Keratinocyte (primary cell): ENCODE measurements around the gene CES1. TPM values are rescaled to one million over a fixed set of nuclear protein-coding genes. Genes with fewer than 3 reads are reported as not detected.

Source experiments
- DNase-seq: peaks from one replicate; pipeline ENCODE4 v3.0.0-alpha.2; 2011; ENCODE audit warnings: low read depth, missing footprints, low spot score
- FAIRE-seq: peaks from 2 replicates; lab custom pipeline; 2011; peaks lifted over from hg19 to GRCh38; lab: Jason Lieb, UNC
- H2AFZ ChIP-seq: 2 replicates; pipeline ENCODE4 v1.6.0; 2012; ENCODE audit warnings: low read length, control low read depth, inconsistent platforms; ENCODE audit not compliant: control insufficient read depth
- H3K27ac ChIP-seq: 2 replicates; pipeline ENCODE4 v1.5.1; 2011; ENCODE audit warnings: low read length; ENCODE audit not compliant: control insufficient read depth, insufficient read depth
- H3K27me3 ChIP-seq: 3 replicates; pipeline ENCODE4 v1.6.0; 2011; ENCODE audit warnings: low read length; ENCODE audit not compliant: control insufficient read depth, insufficient read depth; ENCODE audit errors: extremely low read depth
- H3K36me3 ChIP-seq, 2 experiments: 2 replicates in 1 of 2; 3 replicates in 1 of 2; pipeline ENCODE4 v1.5.1; 2011; ENCODE audit warnings: low read length in 2 of 2, mild to moderate bottlenecking in 1 of 2; ENCODE audit not compliant: control insufficient read depth in 2 of 2, insufficient read depth in 2 of 2; ENCODE audit errors: extremely low read depth in 1 of 2
- H3K4me1 ChIP-seq: 3 replicates; pipeline ENCODE4 v1.5.1; 2011; ENCODE audit warnings: low read length; ENCODE audit not compliant: control insufficient read depth, insufficient read depth; ENCODE audit errors: extremely low read depth
- H3K4me2 ChIP-seq: 3 replicates; pipeline ENCODE4 v1.6.0; 2011; ENCODE audit warnings: low read depth, low read length; ENCODE audit not compliant: control insufficient read depth, insufficient read depth; ENCODE audit errors: extremely low read depth
- H3K4me3 ChIP-seq, 3 experiments: fragments of 200-600 bp in 1 of 3; sonication (generic) in 1 of 3; 2 replicates in 2 of 3; 3 replicates in 1 of 3; pipeline ENCODE4 v1.5.1; 2011 to 2016; ENCODE audit warnings: low read length in 3 of 3, mild to moderate bottlenecking in 3 of 3, control low read depth in 2 of 3, inconsistent platforms in 1 of 3, low read depth in 1 of 3, mixed read lengths in 1 of 3, mixed run types in 1 of 3, moderate library complexity in 1 of 3; ENCODE audit not compliant: control insufficient read depth in 2 of 3, insufficient read depth in 2 of 3; ENCODE audit errors: extremely low read depth in 1 of 3
- H3K79me2 ChIP-seq: 2 replicates; pipeline ENCODE4 v1.6.0; 2012; ENCODE audit warnings: low read length; ENCODE audit not compliant: control insufficient read depth, insufficient read depth
- H3K9ac ChIP-seq: 3 replicates; pipeline ENCODE4 v1.6.0; 2011; ENCODE audit warnings: low read length; ENCODE audit not compliant: control insufficient read depth, insufficient read depth; ENCODE audit errors: extremely low read depth
- H3K9me1 ChIP-seq: 3 replicates; pipeline ENCODE4 v1.6.0; 2011; ENCODE audit warnings: low read length; ENCODE audit not compliant: control insufficient read depth, insufficient read depth; ENCODE audit errors: extremely low read depth
- H3K9me3 ChIP-seq: 2 replicates; pipeline ENCODE4 v1.5.1; 2012; ENCODE audit warnings: low read depth, low read length; ENCODE audit not compliant: control insufficient read depth
- H4K20me1 ChIP-seq: 3 replicates; pipeline ENCODE4 v1.6.0; 2011; ENCODE audit warnings: low read length; ENCODE audit not compliant: control insufficient read depth, insufficient read depth; ENCODE audit errors: extremely low read depth
- EZH2 ChIP-seq: IDR thresholded peaks from one replicate; pipeline ENCODE4 v1.6.1; 2012; ENCODE audit warnings: inconsistent platforms, mild to moderate bottlenecking, low read length, moderate library complexity
- dilution Hi-C: fragments of 300-500 bp; cut with MboI; formaldehyde crosslinking; loops from one replicate; pipeline ENCODE4 v1.7.0; 2020; ENCODE audit warnings: low sequenced_read_pairs; ENCODE audit not compliant: extremely low pct_ligation_motif_present
- polyA plus RNA-seq, 5 experiments: library from polyadenylated mRNA; depleted of rRNA in 3 of 5; stranded (reverse) in 3 of 5; stranded (forward) in 1 of 5; unstranded in 1 of 5; fragments of >200 nt; gene quantifications; 1 replicate in 1 of 5; 2 replicates in 3 of 5; 3 replicates in 1 of 5; pipeline versions ENCODE4 v1.2.1 to v1.2.3, GENCODE V29; 2011 to 2012; ENCODE audit warnings: missing spikeins in 2 of 5, low read depth in 1 of 5, low replicate concordance in 1 of 5
- TF ChIP-seq, protein P1 (sequence below), 3 experiments: IDR thresholded peaks in 1 of 3; conservative IDR thresholded peaks in 1 of 3; optimal IDR thresholded peaks in 1 of 3; 2 replicates in 2 of 3; 3 replicates in 1 of 3; pipeline versions ENCODE3 to v1.5.1; 2011; ENCODE audit warnings: low read length in 3 of 3, mild to moderate bottlenecking in 3 of 3, moderate library complexity in 2 of 3, control low read depth in 1 of 3, inconsistent platforms in 1 of 3; ENCODE audit not compliant: insufficient read depth in 2 of 3; ENCODE audit errors: extremely low read depth in 1 of 3

Gene CES1
- polyA plus RNA-seq, 1 donor (not counting 4 experiments of a cell fraction or from before 2014, with no cell fraction given), result 0.10 TPM

DNA sequence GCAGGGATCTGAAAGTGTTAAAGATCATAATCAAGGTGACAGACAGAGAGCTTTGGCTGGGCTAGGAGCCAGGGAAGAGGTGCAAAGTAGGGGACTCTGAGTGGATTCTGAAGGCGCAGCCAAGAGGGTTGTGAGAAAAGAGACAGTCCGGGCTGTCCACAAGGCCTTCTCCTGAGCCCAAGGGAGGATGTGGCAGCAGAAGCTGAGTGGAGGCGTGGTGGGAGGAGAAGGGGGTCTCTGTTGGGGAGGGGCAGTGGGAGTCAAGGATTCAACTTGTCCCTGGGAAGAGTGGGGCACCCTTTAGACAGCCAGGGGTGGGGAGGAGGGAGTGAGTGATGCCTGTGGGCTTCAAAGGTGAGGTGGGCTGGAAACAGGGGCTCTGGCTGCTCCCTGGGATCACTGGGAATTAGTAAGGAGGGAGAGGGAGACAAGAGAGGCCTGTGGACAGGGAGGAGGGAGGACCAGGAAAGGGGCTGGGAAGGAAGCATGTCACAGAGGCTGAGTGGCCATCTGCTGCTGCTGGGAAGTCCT lies 10.6 kb downstream of the CES1 start:
- H3K27me3 ChIP-seq, result no peaks in the 10 kb centered on the region

DNA sequence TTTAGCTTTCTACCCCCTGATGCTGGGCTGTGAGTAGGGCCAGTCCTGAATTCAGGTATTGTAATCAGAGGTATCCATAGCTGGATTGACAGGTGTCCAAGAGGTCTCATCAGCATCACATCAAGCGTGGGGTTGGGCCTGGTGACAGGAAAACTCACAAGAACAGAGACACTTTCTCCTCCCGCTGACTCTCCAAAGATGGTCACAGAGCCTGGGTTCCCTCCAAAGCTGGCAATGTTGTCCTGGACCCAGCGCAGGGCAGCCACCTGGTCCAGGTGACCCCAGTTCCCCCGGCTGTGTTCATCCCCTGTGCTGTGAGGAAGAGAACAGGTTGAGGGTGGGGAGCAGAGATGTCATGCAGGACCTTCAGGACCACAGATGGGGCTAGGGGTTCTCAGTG lies 11.7 kb downstream of the CES1 start:
- FAIRE-seq, result no peak

More for the DNA sequence above, 10.6 kb downstream of the CES1 start:
- no peak for DNase-seq
- Histone ChIP-seq H4K20me1 (no peaks in the 10 kb centered on the region), H3K9ac (no peak overlapping the region), H3K9me3 (no peaks in the 10 kb centered on the region), H3K4me1 (no peaks in the 10 kb centered on the region), H3K36me3 (no peaks in the 10 kb centered on the region), H3K9me1 (no peaks in the 10 kb centered on the region), H3K79me2 (no peaks in the 10 kb centered on the region), H3K27ac (no peak overlapping the region), H2AFZ (no peak overlapping the region), H3K4me3 (no peak overlapping the region), H3K4me2 (no peak overlapping the region)
- dilution Hi-C loops, result no loop called here
- no peak for FAIRE-seq
- TF ChIP-seq, protein P1, sequence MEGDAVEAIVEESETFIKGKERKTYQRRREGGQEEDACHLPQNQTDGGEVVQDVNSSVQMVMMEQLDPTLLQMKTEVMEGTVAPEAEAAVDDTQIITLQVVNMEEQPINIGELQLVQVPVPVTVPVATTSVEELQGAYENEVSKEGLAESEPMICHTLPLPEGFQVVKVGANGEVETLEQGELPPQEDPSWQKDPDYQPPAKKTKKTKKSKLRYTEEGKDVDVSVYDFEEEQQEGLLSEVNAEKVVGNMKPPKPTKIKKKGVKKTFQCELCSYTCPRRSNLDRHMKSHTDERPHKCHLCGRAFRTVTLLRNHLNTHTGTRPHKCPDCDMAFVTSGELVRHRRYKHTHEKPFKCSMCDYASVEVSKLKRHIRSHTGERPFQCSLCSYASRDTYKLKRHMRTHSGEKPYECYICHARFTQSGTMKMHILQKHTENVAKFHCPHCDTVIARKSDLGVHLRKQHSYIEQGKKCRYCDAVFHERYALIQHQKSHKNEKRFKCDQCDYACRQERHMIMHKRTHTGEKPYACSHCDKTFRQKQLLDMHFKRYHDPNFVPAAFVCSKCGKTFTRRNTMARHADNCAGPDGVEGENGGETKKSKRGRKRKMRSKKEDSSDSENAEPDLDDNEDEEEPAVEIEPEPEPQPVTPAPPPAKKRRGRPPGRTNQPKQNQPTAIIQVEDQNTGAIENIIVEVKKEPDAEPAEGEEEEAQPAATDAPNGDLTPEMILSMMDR (optimal IDR thresholded peaks at IDR 0.05 in 1 of 3, IDR thresholded peaks at IDR 0.05 in 1 of 3, conservative IDR thresholded peaks at IDR 0.05 in 1 of 3; ENCODE audit: extremely low read depth in 1 of 3, insufficient read depth in 2 of 3, low read length in 3 of 3), result no peak
- TF ChIP-seq EZH2, result no peak

More for the DNA sequence above, 11.7 kb downstream of the CES1 start:
- H3K9ac ChIP-seq, result no peak overlapping the region
- H4K20me1 ChIP-seq, result no peaks in the 10 kb centered on the region
- dilution Hi-C loops, result no loop called here
- no peaks in the 10 kb centered on the region for H3K36me3 ChIP-seq
- no peak overlapping the region for H3K27ac ChIP-seq
- no peaks in the 10 kb centered on the region for H3K9me3 ChIP-seq
- no peaks in the 10 kb centered on the region for H3K79me2 ChIP-seq
- peaks cover 3% of the 10 kb centered on the region for H3K4me1 ChIP-seq
- no peaks in the 10 kb centered on the region for H3K9me1 ChIP-seq
- no peak overlapping the region for H2AFZ ChIP-seq
- no peak for DNase-seq
- H3K4me2 ChIP-seq, result no peak overlapping the region
- H3K27me3 ChIP-seq, result no peaks in the 10 kb centered on the region
- TF ChIP-seq, protein P1 (optimal IDR thresholded peaks at IDR 0.05 in 1 of 3, IDR thresholded peaks at IDR 0.05 in 1 of 3, conservative IDR thresholded peaks at IDR 0.05 in 1 of 3; ENCODE audit: extremely low read depth in 1 of 3, insufficient read depth in 2 of 3, low read length in 3 of 3), result no peak
- TF ChIP-seq EZH2, result no peak
- no peak overlapping the region for H3K4me3 ChIP-seq
